Suppressor macrophage treated with lipopolysaccharide for 1 hour (primary cell): Measurements from ENCODE around the gene DFFB.

Experiments used
- DNase-seq, 3 donors: peaks; one replicate each; pipeline ENCODE4 v3.0.0-alpha.2; 2020 to 2022

Gene DFFB

DNA sequence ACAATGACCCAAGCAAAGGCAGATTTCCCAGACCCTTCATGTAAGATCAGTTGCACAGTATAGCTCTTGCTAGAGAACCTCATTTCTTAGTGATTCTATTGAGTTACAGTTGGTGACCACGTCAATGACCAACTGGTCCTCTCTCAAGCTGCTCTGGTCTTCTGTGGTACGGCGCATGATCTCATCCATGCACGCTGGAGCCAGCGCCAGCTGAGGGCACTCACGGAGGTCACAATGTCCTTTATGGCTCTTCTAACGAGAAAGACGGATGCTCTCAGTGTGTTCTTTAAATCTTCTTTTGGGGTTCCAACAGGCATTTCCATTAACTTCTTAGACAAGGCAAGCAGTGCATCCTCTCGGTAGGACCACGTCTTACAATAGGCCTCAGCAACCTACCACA is 22.6 kb upstream of the DFFB start:
- no peak for DNase-seq

DNA sequence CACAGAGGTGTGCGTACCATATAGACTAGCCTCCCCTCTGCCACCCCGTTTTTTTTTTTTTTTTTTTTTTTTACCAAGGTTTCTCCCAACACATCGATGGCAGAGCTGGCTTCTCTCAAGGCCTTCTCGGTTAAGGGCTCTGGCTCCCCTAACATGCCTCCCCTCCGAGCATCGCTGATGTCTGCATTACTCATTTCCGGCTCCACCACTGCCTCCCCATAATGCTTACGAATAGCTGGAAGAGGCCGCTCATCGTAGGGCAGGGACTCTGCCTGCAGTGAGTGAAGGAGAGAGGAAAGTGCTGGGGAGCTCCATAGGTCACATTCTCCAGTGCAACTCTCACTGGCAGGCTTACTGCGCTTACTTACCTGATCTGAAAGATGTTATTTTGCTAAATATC is 20.9 kb upstream of the DFFB start:
- no peak for DNase-seq

DNA sequence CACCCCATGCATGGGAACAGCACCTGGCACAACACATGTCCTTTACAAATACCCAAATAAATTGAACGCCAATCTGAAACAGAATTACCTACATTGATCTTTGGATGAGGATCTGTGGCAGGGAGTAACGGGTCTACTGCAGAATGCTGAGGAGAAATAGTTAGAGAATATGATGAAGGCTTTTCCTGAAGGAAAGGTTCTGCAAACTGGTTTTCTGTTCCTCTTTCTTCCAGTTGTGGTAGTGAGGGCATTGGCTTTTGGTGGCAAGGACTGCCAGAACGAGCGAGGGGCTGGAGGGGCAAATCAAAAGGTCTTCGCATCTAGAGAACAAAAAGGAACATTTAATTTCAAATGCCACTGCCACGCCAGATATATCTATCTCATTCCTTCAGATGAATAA is 20.1 kb upstream of the DFFB start:
- no peak for DNase-seq

- DNase-seq = no peak
Measured at GRCh38 chr1:3837685-3838084, 19.6 kb upstream of the DFFB start.

GRCh38 chr1:3838788-3839187 is 18.5 kb upstream of the DFFB start:
- no peak for DNase-seq

DNA sequence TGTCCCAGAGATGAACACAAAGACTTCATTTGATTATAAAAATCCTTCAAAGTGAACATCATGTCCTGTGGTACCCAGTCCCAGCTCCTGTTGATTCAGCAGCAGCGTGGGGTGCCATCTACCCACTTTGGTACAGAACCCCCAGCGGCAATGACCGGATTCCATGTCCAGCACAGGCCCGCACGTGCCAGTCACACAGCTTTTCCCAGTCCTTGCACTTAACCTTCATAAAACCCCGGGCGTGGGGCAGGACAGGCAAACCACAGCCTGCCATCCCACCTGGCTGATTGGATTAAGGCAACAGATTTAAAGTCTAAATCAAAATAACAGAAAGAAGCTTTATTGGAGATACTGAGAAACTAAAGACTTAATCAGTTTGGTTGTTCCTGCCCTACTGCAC is 15.8 kb upstream of the DFFB start:
- no peak for DNase-seq

DNA sequence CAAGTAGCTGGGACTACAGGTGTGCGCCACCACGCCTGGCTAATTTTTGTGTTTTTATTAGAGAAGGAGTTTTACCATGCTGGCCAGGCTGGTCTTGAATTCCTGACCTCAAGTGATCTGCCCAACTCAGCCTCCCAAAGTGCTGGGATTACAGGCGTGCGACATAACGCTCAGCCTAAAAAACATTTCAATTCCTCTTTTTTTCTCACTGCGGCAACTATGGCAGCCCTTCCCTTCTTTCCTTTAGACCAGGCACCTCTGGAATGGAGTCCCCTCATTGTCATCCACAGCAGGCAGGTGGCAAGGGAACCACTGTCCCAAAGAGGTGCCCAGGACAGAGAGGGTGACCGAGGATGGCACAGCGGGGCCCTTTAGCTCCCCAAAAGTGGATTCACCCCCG is 14.4 kb upstream of the DFFB start:
- DNase-seq = peak in 2 of 3 donors; percentile 18 to 34

- no peak for DNase-seq
Measured at GRCh38 chr1:3846541-3846940, 10.7 kb upstream of the DFFB start.

DNA sequence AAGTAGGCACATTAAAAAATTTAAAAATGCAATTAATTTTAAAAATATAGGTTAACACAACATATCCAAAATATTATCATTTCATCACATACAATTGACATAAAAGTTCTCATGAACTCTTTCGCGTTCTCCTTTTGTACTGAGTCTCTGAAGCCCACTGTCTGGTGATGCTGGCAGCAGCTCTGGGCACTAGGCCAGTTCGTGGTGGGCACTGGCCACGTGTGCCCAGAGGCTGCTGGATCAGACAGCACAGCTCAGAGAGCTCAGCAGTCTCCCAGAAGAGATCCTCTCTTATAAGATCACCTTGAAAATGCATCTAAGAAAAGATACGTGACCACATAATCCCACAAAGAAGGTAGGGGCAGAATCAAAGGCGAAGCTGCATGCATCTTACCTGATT is 10.2 kb upstream of the DFFB start:
- DNase-seq = no peak

GRCh38 chr1:3850857-3851256 is 6.4 kb upstream of the DFFB start:
- no peak for DNase-seq

- no peak for DNase-seq
Measured at GRCh38 chr1:3851292-3851691, 6.0 kb upstream of the DFFB start.

DNA sequence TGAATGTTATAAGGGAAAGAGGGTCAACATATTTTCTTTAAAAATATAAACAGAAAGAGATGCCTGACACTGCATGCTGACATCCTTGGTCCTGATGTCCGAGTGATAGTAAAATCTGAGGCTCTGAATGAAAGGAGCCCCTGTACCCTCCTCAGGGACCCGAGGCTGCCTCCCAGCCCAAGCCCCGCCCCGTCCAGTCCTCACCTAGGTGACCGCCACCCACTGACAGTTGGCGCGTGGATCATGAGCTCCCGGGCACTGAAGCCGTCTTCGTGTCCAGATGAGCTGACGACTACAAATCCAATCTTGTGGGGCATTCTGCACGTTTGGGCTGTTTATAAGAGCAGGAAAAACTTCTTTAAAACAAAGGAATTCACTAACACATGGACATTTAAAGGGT is 5.2 kb upstream of the DFFB start:
- no peak for DNase-seq

GRCh38 chr1:3852711-3853485 is 4.4 kb upstream of the DFFB start:
- DNase-seq = no peak

GRCh38 chr1:3857791-3858129 is 484 bp downstream of the DFFB start:
- no peak for DNase-seq

DNA sequence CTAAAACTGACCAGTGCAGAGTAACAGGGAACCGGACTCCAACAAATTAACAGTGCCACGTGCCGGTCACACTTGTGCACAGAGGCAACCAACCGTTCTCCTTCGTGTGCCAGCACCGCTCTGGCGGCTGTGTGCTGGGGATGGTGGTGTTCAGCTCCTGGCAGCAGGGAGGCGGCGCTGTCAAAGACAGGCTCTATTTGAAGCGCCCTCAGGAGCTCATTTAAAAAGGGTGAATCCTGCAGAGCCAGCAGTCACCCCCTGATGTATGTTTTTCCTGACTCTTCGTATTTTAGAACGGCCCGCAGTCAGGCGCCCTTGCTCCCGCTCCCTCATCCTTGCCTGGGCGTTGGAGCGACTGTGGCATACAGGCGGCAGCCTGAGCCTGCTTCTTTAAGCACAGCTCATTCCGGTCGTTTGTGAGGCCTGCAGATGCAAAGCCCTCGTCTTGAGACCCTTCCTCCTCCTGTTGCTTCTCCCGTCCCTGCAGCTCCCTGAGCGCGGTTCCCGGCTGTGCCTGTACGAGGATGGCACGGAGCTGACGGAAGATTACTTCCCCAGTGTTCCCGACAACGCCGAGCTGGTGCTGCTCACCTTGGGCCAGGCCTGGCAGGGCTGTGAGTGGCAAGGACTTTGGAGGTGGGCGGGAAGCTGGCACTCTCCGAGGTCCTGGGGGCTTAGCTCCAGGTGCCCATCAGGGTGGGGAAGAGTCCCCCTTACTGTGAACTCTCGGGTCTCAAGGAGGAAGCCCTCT is 1.1 kb downstream of the DFFB start:
- peak in 1 of 3 donors; percentile 18 for DNase-seq

- DNase-seq = no peak
Measured at GRCh38 chr1:3863231-3863935, 6.1 kb downstream of the DFFB start.

GRCh38 chr1:3864884-3865283 is 7.6 kb downstream of the DFFB start:
- no peak for DNase-seq

DNA sequence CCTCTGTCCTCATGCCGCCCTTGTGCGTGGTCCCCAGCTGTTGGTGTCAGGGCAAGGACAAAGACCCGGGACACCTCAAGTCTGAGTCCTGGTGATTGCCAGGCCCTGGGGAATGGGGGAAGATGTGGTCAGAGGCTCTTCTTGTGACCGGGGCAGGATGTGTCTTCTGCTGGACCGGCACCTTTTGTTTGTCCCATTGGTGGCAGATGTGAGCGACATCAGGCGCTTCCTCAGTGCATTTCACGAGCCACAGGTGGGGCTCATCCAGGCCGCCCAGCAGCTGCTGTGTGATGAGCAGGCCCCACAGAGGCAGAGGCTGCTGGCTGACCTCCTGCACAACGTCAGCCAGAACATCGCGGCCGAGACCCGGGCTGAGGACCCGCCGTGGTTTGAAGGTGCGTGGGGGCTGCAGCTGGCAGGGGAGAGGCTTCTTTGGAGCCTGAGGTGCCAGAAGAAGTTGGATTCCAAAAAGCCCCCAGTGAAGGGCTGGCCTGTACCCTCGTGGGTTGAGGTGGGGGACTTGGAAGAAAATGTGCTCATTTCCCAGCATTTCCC is 8.4 kb downstream of the DFFB start:
- DNase-seq = no peak

DNA sequence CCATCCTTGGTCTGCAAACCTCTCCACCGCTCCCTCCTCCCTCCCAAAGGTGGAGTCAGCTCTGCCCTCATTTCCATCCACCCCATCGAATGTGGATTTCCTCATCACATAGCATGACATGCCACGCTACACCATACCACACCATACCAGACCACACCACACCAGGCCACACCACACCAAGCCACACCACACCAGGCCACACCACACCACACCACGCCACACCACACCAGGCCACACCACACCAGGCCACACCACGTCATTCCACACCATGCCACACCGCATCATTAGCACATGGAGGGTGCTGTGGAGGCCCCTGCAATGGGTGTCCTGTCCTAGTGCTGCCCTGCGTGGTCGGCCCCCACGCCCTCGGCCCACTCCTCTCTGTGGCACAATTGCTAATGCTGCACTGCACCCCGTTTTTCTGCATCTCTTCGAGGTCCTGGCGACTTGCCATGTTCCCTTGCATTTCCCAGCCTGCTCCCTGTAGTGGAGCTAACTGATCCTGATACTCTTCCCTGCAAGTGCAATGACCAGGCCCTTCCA is 11.3 kb downstream of the DFFB start:
- DNase-seq = no peak

GRCh38 chr1:3869751-3870301 is 12.6 kb downstream of the DFFB start:
- DNase-seq = no peak

GRCh38 chr1:3871451-3871805 is 14.2 kb downstream of the DFFB start:
- no peak for DNase-seq

DNA sequence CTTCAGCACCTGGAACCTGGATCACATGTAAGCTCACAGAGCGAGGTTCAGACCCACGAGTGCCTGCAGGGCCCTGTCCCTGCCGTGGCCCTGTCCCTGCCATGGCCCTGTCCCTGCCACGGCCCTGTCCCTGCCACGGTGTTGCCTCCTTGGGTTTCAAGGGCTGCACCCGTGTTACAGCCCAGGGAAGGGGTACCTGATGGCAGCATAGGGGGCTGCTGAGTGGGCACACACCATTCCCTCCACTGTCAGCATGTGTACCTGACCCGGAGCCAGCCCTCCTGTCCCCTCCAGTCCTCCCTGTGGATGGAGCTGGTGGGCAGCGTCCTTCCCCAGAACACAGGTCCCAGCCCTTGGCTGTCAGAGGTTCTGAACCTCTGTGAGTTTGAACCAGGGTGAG is 15.3 kb downstream of the DFFB start:
- no peak for DNase-seq

GRCh38 chr1:3874736-3875135 is 17.5 kb downstream of the DFFB start:
- no peak for DNase-seq
